CD4-positive, alpha-beta T cell treated with Interleukin-21 for 1 hour (primary cell): Measurements from ENCODE around the gene SPATA45.
"Not testable (repeated sequence)": the region's sequence is repeated elsewhere in the genome, so short reads cannot be mapped to it uniquely, and the experiment has no call there.

Experiments used
- DNase-seq: peaks from one replicate; pipeline ENCODE4 v3.0.0-alpha.2; 2020

Gene SPATA45

GRCh38 chr1:212847549-212847948 lies at the start of gene SPATA45:
SPATA45 (minus strand) TSS chr1:212847649; CDS start chr1:212836149, 11,500 bp downstream.
- no peak for DNase-seq

GRCh38 chr1:212892108-212892507 lies 44.7 kb upstream of the SPATA45 start:
- no peak for DNase-seq

GRCh38 chr1:212884592-212884991 lies 37.1 kb upstream of the SPATA45 start:
- no peak for DNase-seq

GRCh38 chr1:212879947-212880690 lies 32.7 kb upstream of the SPATA45 start:
- DNase-seq, result no peak

GRCh38 chr1:212878418-212878817 lies 31.0 kb upstream of the SPATA45 start:
- no peak for DNase-seq

GRCh38 chr1:212873518-212873917 lies 26.1 kb upstream of the SPATA45 start:
- DNase-seq, result no peak

GRCh38 chr1:212871976-212872375 lies 24.5 kb upstream of the SPATA45 start:
- no peak for DNase-seq

- DNase-seq, result no peak
Observed at GRCh38 chr1:212867192-212867591, 19.7 kb upstream of the SPATA45 start.

- no peak for DNase-seq
Observed at GRCh38 chr1:212864201-212864600, 16.8 kb upstream of the SPATA45 start.

GRCh38 chr1:212863345-212863744 lies 15.9 kb upstream of the SPATA45 start:
- DNase-seq, result not testable (repeated sequence)

- DNase-seq, result peak; percentile 1
Observed at GRCh38 chr1:212862111-212862690, 14.8 kb upstream of the SPATA45 start.

GRCh38 chr1:212860713-212861581 lies 13.5 kb upstream of the SPATA45 start:
- peak; percentile 2 for DNase-seq

- DNase-seq, result peak; percentile 8
Observed at GRCh38 chr1:212858461-212859265, 11.2 kb upstream of the SPATA45 start.

GRCh38 chr1:212857992-212858460 lies 10.6 kb upstream of the SPATA45 start, which contains the start of gene FLVCR1:
FLVCR1 (plus strand) TSS chr1:212858275; CDS start chr1:212858453, 178 bp downstream.
- peak; percentile 94 for DNase-seq

- no peak for DNase-seq
Observed at GRCh38 chr1:212856755-212857154, 9.3 kb upstream of the SPATA45 start.

- no peak for DNase-seq
Observed at GRCh38 chr1:212853658-212854057, 6.2 kb upstream of the SPATA45 start.

- no peak for DNase-seq
Observed at GRCh38 chr1:212852105-212852688, 4.7 kb upstream of the SPATA45 start.

GRCh38 chr1:212844521-212844920 lies 2.9 kb downstream of the SPATA45 start:
- not testable (repeated sequence) for DNase-seq

GRCh38 chr1:212838145-212838544 lies 9.3 kb downstream of the SPATA45 start:
- DNase-seq, result no peak

GRCh38 chr1:212833211-212834207 lies 13.9 kb downstream of the SPATA45 start:
- not testable (repeated sequence) for DNase-seq

GRCh38 chr1:212828395-212828794 lies 19.1 kb downstream of the SPATA45 start:
- DNase-seq, result no peak
